GM18511 (cell line): ENCODE data around the gene JCAD.

Source experiments
- ATAC-seq: cut with Tn5 transposase; IDR thresholded peaks from one replicate; pipeline ENCODE4 v1.9.1; 2021; ENCODE audit warnings: mild to moderate bottlenecking, moderate library complexity; ENCODE audit not compliant: unreplicated experiment

The JCAD gene

GRCh38 chr10:30047924-30048531 lies 11.4 kb downstream of the JCAD start:
- no peak for ATAC-seq

DNA sequence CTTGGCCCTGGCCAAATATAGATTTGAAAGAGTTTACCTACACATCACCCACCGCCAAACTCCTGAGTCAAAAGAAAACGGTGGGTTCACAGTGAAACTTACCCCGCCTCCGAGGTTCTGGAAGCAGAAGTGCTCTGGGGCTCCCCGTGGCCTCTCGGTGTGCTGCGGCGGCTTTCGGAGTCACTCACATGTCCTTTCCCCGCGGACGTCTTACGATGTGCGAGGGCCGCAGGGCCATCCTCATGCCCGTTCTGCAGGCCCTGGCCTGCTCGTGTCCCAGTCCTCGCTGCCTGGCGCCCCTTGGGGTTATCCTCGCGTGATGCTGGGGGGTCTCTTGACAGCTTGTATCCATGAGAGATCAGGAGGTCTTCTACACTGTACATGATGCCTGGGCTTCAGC lies 12.0 kb downstream of the JCAD start:
- no peak for ATAC-seq

DNA sequence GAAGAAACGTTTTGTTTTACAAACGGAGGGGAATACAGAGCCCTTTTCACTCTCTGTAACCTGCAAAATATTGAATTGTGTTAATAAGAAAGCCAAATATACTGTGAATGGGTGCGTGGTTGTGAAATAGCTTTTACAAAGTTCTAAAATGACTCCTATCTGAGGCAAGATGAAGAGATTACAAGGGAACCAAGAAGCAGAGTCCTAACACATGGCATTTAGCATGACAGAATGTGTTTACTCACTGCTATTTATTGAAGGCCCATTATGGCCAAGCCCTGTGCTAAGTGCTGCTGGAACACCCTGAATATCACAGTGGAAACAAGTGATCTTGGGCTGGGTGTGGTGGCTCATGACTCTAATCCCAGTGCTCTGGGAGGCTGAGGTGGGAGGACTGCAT lies 12.9 kb downstream of the JCAD start:
- ATAC-seq, result no peak

- ATAC-seq, result no peak
Observed at GRCh38 chr10:30045961-30046360, 13.4 kb downstream of the JCAD start.

DNA sequence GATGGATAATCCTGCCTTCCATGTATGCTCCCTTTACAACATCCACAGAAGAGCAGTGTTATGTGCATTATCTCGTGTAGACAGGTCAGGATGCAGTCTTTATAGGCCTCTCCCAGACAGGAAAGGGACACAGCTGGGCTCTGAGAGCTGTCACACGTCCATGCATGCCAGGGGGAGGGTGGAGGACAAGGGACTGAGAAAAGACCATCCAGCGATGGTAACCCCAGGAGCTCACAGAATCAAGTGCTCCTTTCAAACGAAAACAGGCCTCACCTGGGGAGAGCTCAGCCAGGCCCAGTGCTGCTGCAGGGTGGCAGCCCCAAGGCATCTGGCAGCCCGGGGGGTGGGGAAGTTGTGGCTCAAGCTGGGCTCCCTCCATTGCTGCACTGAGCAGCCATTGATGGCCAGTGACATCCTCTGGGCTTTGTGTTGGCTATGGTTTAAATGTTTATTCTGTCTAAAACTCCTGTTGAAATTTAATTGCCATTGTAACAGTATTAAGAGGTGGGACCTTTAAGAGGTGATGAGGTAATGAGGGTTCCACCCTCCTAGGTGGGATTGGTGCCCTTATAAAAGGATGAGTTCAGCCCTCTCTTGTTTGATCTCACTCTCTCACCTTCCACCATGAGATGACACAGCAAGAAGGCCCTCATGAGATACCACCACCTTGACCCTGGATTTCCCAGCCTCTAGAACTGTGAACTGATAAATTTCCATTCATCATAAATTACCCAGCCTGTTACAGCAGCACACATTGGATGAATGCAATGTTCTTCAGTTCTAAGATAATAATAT lies 15.7 kb downstream of the JCAD start:
- ATAC-seq, result no peak

DNA sequence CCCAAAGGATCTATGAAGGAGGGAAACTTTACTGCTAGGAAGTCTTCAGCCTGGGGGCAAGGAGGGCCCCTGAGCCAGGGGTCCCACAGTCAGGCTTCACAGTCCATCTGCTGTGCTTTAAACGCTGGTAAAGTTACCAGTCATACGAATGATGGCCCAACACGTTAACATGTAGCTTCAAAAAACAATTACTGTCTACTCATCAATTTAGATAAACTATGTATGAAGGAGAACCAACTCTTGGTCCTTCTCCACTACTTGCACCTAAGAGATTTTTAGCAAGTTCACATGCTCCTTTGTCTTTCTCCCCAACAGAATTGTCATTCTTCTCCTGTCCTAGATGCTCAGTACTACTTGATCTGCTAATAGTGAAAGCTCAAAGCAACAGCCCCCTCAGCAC lies 16.6 kb downstream of the JCAD start:
- no peak for ATAC-seq

DNA sequence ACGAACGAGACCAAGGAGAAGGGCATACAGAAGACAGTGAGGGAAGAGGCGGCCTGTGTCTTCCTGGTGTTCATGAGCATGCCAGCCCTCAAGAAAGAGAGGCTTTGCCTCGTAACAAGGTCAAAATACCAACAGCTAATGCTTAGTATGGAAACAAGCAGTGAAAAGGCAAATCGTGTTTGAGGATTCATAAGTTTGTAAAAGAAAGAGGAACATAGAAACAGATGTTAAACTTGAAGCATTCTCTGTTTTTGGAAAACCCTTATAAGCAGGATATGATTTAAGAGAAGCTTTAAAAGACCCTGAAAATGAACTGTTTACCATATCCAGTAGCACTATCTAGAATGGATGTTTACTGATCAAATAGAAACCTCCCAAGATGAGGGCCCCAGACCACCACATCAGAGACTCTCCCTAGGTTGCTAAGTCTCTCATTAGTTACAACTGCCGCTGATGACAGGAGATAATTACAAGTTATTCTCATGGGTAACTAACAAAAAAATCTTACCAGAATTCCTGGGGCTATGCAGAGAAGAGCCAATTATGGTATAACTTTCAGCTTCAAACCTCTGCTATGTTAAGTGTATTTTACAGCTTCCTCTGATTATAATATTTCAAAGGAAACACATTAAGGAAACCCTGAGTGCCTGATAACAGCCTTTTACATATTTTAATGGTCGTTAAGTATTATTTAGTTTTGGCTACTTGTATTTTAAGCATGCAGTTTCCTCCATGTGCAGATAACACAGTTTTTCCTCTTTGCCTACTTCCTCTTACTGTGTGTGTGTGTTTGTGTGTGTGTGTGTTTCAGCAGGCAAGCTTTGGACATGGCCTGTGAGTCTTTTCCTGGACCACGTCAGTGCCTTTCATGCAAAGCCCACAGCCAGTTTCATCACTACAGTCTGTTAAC lies 17.9 kb downstream of the JCAD start:
- ATAC-seq, result no peak

GRCh38 chr10:30040597-30040996 lies 18.8 kb downstream of the JCAD start:
- no peak for ATAC-seq

DNA sequence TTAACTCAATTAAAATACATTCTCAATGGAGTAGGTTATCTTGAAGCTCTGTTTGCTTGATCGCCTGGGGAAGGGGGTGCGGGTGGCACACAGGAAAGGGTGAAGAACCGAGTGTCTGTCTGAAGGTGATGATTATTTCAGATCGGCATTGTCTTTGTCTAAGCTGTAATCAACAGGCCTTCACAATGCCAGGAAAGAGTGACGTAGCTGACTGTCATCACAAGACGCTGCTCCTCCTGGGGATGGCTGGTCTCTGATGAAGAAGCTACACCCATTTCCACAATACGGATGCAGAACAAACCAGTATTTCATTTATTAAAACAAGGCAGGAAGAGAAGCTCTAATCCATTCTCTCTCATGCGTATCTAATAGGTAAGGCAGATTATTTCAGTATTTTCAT lies 19.4 kb downstream of the JCAD start:
- ATAC-seq, result no peak

GRCh38 chr10:30039567-30039966 lies 19.8 kb downstream of the JCAD start:
- ATAC-seq, result no peak

- ATAC-seq, result no peak
Observed at GRCh38 chr10:30038781-30039536, 20.4 kb downstream of the JCAD start.

DNA sequence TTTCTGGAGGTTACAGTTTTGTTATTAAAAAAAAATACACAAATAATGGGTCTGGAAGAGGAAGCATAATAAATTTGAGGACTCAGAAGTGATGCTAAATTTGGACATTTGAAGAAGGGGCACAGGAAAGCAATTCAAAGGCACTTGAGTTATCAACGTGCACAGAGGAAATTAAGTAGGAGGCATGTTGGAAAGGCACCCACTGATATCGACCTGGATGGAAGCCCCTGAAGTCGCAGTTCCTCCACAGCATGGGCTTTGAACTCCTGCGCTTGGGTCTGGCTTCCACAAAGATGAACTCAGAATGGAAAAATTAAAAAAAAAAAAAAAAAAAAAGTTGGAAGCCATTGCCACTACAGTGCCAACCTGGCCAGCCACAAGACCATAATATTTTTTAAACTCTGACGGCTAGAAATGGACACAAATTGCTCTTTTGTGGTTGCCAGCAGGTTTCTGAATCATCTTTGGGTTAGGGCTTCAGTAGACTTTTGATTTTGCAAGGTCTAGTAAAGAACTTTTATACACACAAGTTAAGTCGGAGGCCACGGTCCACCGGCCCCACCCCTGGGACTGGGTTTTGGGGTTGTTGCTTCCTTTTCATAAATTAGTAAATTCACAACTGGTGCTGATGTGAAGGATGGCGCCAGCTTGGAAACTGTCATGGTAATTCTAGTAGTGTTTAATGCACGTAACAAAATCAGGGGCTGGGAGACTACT lies 21.6 kb downstream of the JCAD start:
- ATAC-seq, result no peak

GRCh38 chr10:30036811-30037210 lies 22.6 kb downstream of the JCAD start:
- ATAC-seq, result no peak

DNA sequence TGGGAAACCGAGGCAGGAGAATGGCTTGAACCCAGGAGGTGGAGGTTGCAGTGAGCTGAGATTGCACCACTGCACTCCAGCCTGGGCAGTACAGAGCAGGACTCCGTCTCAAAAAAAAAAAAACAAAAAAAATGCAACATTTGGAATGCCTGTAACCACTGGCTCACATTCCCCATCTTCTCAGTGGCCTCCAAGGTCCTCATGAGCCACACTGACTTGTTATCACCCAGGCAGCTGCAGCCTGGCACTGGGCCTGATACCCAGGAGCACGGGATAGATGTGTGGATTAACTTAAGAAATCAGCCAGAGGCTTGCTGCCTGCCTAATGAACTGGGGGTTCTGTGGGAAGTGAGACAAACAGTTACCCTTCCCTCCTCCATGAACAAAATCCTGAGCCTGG lies 23.0 kb downstream of the JCAD start:
- ATAC-seq, result no peak

DNA sequence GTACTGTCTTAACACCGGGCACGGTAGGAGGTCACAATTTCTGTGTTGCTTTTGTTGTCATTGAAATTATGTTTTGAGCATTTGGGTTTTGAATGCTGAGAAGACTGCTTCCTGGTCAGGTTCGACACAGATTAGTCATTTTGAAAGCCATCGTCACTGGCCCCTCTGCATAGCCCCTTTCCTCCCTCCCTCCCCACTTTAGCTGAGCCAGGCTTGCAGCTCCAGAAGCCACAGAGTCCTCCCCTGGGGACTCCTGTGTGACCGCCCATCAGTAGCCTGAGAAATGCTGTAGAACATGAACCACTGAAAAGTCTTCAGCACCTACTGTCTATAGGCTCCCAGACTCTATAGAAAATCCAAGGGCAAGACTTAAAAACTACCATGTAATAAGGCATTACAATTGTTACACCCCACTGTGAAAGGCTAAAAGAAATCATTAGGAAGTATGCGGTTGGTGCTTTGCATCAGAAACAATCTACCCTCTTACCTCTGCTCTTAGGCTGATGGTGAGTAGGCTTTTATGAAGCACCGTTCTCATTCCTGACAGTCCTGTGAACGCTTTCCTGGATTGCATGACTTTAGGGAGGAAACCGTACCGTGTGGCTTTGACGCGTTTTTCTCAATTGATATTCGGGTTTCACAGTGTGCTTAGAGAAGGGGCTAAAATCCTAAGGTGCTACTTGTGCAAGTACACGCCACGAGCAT lies 24.8 kb downstream of the JCAD start:
- peak; percentile 85 for ATAC-seq

- ATAC-seq, result no peak
Observed at GRCh38 chr10:30032125-30032524, 27.3 kb downstream of the JCAD start.

DNA sequence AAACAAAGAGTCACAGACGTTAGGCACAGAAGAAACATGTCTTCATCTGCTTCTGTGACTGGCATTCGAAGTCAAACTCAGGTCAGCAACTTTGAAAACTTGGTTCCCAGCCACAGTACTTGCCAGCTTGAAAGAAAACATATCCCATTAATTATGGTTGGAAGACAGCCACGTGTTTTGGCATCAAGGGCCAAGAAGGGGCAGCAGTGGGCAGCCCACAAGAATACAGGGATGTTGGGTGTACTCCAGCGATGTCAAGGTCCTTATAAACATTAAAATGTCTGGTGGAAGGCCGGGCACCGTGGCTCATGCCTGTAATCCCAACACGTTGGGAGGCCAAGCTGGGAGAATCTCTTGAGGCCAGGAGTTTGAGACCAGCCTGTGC lies 29.5 kb downstream of the JCAD start:
- no peak for ATAC-seq

GRCh38 chr10:30029164-30029871 lies 30.1 kb downstream of the JCAD start:
- ATAC-seq, result no peak

DNA sequence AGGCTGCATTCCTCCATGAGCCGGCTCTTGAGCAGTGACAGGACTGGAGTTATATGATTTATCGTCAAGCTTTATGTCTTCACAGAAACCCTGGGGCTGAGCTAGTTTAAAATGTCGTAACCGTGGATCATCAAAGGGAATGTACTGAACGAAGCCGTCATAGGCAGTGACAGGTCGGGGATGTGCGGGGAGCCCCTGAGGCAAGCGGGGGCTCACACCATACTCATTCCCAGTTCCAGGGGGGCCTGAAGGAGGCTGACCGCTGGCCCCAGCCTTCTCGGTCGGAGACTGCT lies 30.7 kb downstream of the JCAD start:
- ATAC-seq, result no peak
